Measurements from ENCODE around the gene HMCN2.

The HMCN2 gene

GRCh38 chr9:130265431-130266235 lies at the start of gene HMCN2:
Gene HMCN2 (plus strand): TSS chr9:130265760. CDS start chr9:130265879, 119 bp downstream.
- H3K4me3 ChIP-seq (ENCODE audit: low read depth, low read length) = no peak within 1 kb of the TSS
- DNase-seq (ENCODE audit: low read depth) = no peak
- TF ChIP-seq, protein P1, sequence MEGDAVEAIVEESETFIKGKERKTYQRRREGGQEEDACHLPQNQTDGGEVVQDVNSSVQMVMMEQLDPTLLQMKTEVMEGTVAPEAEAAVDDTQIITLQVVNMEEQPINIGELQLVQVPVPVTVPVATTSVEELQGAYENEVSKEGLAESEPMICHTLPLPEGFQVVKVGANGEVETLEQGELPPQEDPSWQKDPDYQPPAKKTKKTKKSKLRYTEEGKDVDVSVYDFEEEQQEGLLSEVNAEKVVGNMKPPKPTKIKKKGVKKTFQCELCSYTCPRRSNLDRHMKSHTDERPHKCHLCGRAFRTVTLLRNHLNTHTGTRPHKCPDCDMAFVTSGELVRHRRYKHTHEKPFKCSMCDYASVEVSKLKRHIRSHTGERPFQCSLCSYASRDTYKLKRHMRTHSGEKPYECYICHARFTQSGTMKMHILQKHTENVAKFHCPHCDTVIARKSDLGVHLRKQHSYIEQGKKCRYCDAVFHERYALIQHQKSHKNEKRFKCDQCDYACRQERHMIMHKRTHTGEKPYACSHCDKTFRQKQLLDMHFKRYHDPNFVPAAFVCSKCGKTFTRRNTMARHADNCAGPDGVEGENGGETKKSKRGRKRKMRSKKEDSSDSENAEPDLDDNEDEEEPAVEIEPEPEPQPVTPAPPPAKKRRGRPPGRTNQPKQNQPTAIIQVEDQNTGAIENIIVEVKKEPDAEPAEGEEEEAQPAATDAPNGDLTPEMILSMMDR (IDR thresholded peaks at IDR 0.05; ENCODE audit: insufficient read depth, low read depth, low read length, missing control alignments) = no peak

GRCh38 chr9:130217838-130218237 lies 47.7 kb upstream of the HMCN2 start:
- TF ChIP-seq, protein P1 (IDR thresholded peaks at IDR 0.05; ENCODE audit: insufficient read depth, low read depth, low read length, missing control alignments) = no peak
- no peak overlapping the region for H3K4me3 ChIP-seq (ENCODE audit: low read depth, low read length)
- DNase-seq (ENCODE audit: low read depth) = no peak

GRCh38 chr9:130219661-130220096 lies 45.9 kb upstream of the HMCN2 start:
- H3K4me3 ChIP-seq (ENCODE audit: low read depth, low read length) = no peak overlapping the region
- no peak for DNase-seq (ENCODE audit: low read depth)
- TF ChIP-seq, protein P1 (IDR thresholded peaks at IDR 0.05; ENCODE audit: insufficient read depth, low read depth, low read length, missing control alignments) = no peak

DNA sequence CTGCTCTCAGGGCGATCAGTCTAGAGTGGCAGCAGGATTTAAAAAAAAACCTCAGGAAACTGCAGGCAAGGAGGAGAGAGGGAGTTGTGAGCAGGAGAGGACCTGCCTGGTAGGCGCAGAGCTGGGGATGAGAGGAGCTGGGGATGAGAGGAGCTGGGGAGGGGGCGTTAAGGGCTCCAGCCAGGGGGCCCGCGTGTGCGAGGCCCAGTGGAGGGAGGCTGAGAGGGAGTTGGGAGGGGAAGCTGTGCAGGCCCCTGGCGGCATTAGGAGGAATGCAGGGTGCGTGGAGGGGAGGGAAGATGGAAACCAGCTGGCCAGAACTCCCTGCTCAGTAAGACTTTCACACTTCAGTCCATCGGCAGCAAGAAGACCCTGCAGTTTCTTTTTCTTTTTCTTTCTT lies 45.2 kb upstream of the HMCN2 start:
- TF ChIP-seq, protein P1 (IDR thresholded peaks at IDR 0.05; ENCODE audit: insufficient read depth, low read depth, low read length, missing control alignments) = no peak
- no peak overlapping the region for H3K4me3 ChIP-seq (ENCODE audit: low read depth, low read length)
- DNase-seq (ENCODE audit: low read depth) = no peak

DNA sequence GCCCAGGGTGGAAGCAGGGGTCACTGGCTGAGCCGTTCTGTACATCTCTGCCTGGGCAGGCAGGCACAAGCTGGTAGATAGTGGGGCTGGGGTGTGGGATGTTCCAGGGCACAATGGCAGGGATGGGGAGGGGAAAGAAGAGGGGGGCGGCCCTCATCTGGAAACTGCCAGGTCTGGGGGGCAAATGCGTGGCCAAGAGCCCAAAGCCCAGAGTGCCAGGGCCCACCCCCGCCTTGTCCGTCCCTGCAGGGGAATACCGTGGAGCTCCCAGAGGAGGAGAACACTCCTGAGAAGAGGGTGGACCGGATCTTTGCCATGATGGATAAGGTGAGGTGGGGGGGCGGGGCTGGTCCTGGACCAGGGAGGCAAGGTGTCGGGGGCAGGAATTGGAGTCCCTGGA lies 42.7 kb upstream of the HMCN2 start:
- TF ChIP-seq, protein P1 (IDR thresholded peaks at IDR 0.05; ENCODE audit: insufficient read depth, low read depth, low read length, missing control alignments) = no peak
- no peak overlapping the region for H3K4me3 ChIP-seq (ENCODE audit: low read depth, low read length)
- DNase-seq (ENCODE audit: low read depth) = no peak

DNA sequence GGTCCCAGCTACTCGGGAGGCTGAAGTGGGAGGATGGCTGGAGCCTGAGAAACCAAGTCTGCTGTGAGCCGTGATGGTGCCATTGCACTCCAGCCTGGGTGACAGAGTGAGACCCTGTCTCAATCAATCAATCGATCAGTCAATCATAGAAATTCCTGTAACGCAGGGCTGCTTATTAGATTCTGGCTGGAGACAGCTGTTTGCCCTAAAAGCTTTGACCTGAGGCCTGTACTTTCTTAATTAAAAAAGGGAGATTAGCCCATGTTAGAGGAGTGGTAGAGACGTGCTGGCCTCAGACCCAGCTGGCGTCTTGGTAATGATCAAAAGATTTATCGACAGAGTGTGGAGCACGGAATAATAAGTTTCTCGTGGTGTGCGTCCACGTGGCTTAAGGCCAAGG lies 40.5 kb upstream of the HMCN2 start:
- TF ChIP-seq, protein P1 (IDR thresholded peaks at IDR 0.05; ENCODE audit: insufficient read depth, low read depth, low read length, missing control alignments) = no peak
- no peak overlapping the region for H3K4me3 ChIP-seq (ENCODE audit: low read depth, low read length)
- no peak for DNase-seq (ENCODE audit: low read depth)

DNA sequence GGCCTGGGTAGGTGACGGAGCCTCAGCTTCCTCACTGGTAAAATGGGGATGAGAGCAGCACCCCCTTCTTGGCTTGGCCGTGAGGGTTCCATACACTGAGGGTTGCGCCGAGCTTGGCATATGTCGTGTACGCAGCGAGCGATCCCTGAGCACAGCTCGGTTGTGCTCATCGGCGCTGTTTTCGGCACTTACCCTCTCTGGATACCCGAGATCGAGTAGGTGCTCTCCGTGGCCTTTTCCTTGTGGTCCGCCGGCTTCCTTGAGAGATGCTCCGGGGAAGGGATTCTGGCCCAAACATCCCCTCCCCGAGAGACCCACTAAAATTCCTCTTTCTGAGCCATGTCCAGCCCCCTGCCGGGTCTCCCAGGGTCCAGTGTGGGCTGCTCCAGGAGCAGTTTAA lies 40.0 kb upstream of the HMCN2 start:
- no peak overlapping the region for H3K4me3 ChIP-seq (ENCODE audit: low read depth, low read length)
- no peak for DNase-seq (ENCODE audit: low read depth)
- TF ChIP-seq, protein P1 (IDR thresholded peaks at IDR 0.05; ENCODE audit: insufficient read depth, low read depth, low read length, missing control alignments) = no peak

Data from GM12865 (cell line).